Activated T-helper 2 cell treated with anti-CD3 and anti-CD28 coated beads, Interferon-gamma antibody, Interleukin-2, Interleukin-4, amounts not matched to agents 10 μg/mL and 5 μg/mL and 100 μg/mL, durations not matched to agents 14 hours and 24 hours and 36 hours (primary cell): ENCODE results near the gene CLEC16A. TPM values are rescaled to one million over a fixed set of nuclear protein-coding genes. Genes with fewer than 3 reads are reported as not detected.
A peak's percentile ranks its signal among the peaks of the same experiment; 100 is the strongest.

ENCODE experiments used
- DNase-seq: peaks from one replicate; pipeline ENCODE4 v3.0.0; 2021; ENCODE audit warnings: low spot score
- H3K27ac Mint-ChIP-seq: one replicate; pipeline ENCODE4 v1.8.0; 2021; ENCODE audit warnings: mixed read lengths
- H3K27me3 Mint-ChIP-seq: one replicate; pipeline ENCODE4 v1.8.0; 2021; ENCODE audit warnings: low read depth, mixed read lengths
- H3K36me3 Mint-ChIP-seq: one replicate; pipeline ENCODE4 v1.8.0; 2021; ENCODE audit warnings: low read depth, mixed read lengths
- H3K4me1 Mint-ChIP-seq: one replicate; pipeline ENCODE4 v1.8.0; 2021; ENCODE audit warnings: low read depth, mixed read lengths
- H3K4me3 Mint-ChIP-seq: one replicate; pipeline ENCODE4 v1.8.0; 2021; ENCODE audit warnings: low read depth, mild to moderate bottlenecking, moderate library complexity, mixed read lengths
- H3K9me3 Mint-ChIP-seq: one replicate; pipeline ENCODE4 v1.8.0; 2021; ENCODE audit warnings: mixed read lengths
- intact Hi-C: fragments of 100-400 bp; cut with micrococcal nuclease; formaldehyde crosslinking; loops from one replicate; pipeline ENCODE4 v1.15.1; 2023
- total RNA-seq: library from RNA; stranded (reverse); gene quantifications from 2 replicates; pipeline ENCODE4 v1.2.3, GENCODE V29; 2022

CLEC16A gene
- total RNA-seq, 1 donor from 2014 or later: 48.7 TPM

DNA sequence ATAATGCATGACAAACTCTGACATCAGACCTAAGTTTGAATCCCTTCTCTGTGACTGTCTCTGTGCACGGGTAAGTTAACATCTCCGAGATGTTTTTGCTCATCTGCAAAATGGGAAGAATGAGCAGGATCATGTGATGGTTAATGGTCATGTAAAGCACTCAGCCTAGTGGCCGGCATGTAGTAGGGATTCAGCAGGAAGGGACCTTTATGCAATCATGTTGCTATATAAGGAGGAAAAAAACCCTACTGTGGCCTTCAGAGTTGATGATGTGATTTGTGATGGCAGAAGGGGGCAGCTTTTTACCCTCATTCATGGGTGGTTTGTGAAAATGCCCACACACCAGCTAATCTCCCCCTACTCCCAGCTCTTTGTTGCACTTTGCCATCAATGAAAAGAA, 24.1 kb downstream of the CLEC16A start:
- intact Hi-C loops: loop anchor here (5.0 to 10.0 kb wide), 2 partner anchors 209 to 766 kb away; no protein-coding TSS in a partner anchor
- Mint-ChIP-seq H3K36me3 (peaks cover 63% of the 10 kb centered on the region), H3K9me3 (peaks cover 8% of the 10 kb centered on the region), H3K27ac (peak overlapping the region; percentile 71), H3K27me3 (no peaks in the 10 kb centered on the region), H3K4me1 (peaks cover 72% of the 10 kb centered on the region), H3K4me3 (no peak overlapping the region)
- no peak for DNase-seq

DNA sequence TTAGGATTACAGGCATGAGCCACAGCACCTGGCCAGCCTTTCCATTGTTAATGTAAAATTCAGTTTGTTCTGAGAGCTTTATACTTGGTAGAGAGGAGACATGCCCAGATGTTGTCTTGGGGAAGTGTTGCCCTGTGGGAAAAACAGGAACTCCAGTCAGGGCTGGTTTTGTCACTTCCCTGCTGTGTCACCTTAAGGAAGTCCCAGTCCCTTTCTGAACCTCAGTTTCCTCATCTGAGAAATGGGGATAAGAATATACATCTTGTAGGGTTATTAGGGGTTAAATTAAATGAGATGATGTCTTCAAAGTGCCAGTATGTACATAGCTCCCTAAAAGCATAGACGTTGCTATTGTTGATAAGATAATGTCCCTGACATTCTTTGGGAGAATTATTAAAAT, 25.3 kb downstream of the CLEC16A start:
- H3K9me3 Mint-ChIP-seq: peaks cover 8% of the 10 kb centered on the region
- no peaks in the 10 kb centered on the region for H3K27me3 Mint-ChIP-seq
- intact Hi-C loops: loop anchor here (5.0 to 10.0 kb wide), 2 partner anchors 208 to 765 kb away; no protein-coding TSS in a partner anchor
- H3K27ac Mint-ChIP-seq: no peak overlapping the region
- no peak for DNase-seq
- H3K4me3 Mint-ChIP-seq: no peak overlapping the region
- H3K36me3 Mint-ChIP-seq: peaks cover 61% of the 10 kb centered on the region
- H3K4me1 Mint-ChIP-seq: peaks cover 68% of the 10 kb centered on the region

DNA sequence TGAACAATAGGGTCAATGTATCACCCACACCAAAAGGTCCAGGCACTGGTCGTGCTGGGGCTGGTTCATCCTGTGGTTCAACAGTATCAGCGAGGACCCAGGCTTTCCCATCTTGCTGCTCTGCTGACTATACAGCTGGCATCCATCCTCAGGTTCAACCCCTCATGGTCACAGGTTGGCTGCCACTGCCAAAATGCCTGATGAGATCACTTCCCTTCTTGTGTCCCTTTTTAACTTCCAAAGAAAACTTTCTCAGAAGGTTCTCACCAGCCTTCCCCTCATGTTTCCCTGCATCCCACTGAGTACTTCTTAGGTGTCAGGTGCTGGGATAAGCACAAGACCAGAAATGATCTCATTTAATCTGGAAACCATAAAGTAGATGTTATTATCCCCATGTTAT, 25.7 kb downstream of the CLEC16A start:
- Mint-ChIP-seq H3K4me3 (no peak overlapping the region), H3K27ac (no peak overlapping the region), H3K9me3 (peaks cover 8% of the 10 kb centered on the region), H3K36me3 (peaks cover 65% of the 10 kb centered on the region), H3K27me3 (no peaks in the 10 kb centered on the region), H3K4me1 (peaks cover 69% of the 10 kb centered on the region)
- intact Hi-C loops: no loop called here
- no peak for DNase-seq

GRCh38 chr16:10971560-10971961, 27.2 kb downstream of the CLEC16A start:
- DNase-seq: no peak
- Mint-ChIP-seq H3K36me3 (peaks cover 62% of the 10 kb centered on the region), H3K9me3 (no peaks in the 10 kb centered on the region), H3K4me3 (no peak overlapping the region), H3K4me1 (peaks cover 58% of the 10 kb centered on the region), H3K27ac (peak overlapping the region; percentile 55), H3K27me3 (no peaks in the 10 kb centered on the region)
- intact Hi-C loops: no loop called here

DNA sequence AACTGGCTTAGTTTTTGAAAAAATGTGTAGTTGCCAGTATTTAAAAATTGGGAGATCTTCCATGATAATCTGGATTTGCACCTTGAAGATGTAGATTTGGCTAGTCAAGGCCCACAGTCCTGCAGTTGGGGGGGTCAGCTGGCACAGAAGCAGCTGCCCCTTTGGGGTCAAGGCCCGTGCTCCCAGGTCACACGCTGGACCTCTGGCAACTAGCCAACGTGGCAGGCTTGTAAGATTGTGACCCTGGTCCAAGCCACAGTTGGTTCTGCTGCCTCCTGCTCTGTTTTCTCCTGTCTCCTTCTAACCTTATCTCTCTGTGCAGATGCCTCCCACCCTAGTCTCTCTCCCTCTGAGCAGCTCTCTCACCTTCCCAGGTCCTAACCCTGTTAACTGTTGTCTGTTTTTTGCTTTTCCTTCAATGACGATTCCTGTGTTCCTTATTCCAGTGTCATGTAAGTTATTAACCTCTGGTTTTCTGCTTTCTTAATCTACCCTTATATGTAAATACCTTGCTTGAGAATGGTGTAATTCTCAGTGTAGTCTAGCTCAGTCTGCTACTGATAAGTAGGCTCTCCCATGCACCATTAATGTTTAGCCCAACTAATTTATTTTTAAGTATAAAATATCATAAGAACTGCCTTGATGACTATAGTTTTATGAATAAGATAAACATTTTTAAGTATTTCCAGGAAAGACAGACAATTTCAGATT, 27.9 kb downstream of the CLEC16A start:
- H3K9me3 Mint-ChIP-seq: no peaks in the 10 kb centered on the region
- H3K27ac Mint-ChIP-seq: peak overlapping the region; percentile 89
- peaks cover 61% of the 10 kb centered on the region for H3K4me1 Mint-ChIP-seq
- no peaks in the 10 kb centered on the region for H3K27me3 Mint-ChIP-seq
- H3K36me3 Mint-ChIP-seq: peaks cover 62% of the 10 kb centered on the region
- peak overlapping the region; percentile 31 for H3K4me3 Mint-ChIP-seq
- DNase-seq: no peak
- intact Hi-C loops: no loop called here

- H3K36me3 Mint-ChIP-seq: peaks cover 67% of the 10 kb centered on the region
- no peaks in the 10 kb centered on the region for H3K9me3 Mint-ChIP-seq
- H3K4me3 Mint-ChIP-seq: peak overlapping the region; percentile 66
- H3K27ac Mint-ChIP-seq: peak overlapping the region; percentile 89
- intact Hi-C loops: no loop called here
- no peak for DNase-seq
- H3K4me1 Mint-ChIP-seq: peaks cover 68% of the 10 kb centered on the region
- H3K27me3 Mint-ChIP-seq: no peaks in the 10 kb centered on the region
Observed at GRCh38 chr16:10972819-10973464, 28.6 kb downstream of the CLEC16A start.

GRCh38 chr16:10976634-10977033, 32.3 kb downstream of the CLEC16A start:
- H3K27me3 Mint-ChIP-seq: no peaks in the 10 kb centered on the region
- no peak overlapping the region for H3K27ac Mint-ChIP-seq
- intact Hi-C loops: no loop called here
- H3K36me3 Mint-ChIP-seq: peaks cover 74% of the 10 kb centered on the region
- H3K9me3 Mint-ChIP-seq: no peaks in the 10 kb centered on the region
- H3K4me3 Mint-ChIP-seq: no peak overlapping the region
- peaks cover 64% of the 10 kb centered on the region for H3K4me1 Mint-ChIP-seq
- DNase-seq: no peak

GRCh38 chr16:10978124-10978523, 33.8 kb downstream of the CLEC16A start:
- Mint-ChIP-seq H3K27me3 (no peaks in the 10 kb centered on the region), H3K4me1 (peaks cover 66% of the 10 kb centered on the region), H3K4me3 (no peak overlapping the region), H3K36me3 (peaks cover 79% of the 10 kb centered on the region), H3K27ac (peak overlapping the region; percentile 65), H3K9me3 (no peaks in the 10 kb centered on the region)
- no peak for DNase-seq
- intact Hi-C loops: no loop called here

DNA sequence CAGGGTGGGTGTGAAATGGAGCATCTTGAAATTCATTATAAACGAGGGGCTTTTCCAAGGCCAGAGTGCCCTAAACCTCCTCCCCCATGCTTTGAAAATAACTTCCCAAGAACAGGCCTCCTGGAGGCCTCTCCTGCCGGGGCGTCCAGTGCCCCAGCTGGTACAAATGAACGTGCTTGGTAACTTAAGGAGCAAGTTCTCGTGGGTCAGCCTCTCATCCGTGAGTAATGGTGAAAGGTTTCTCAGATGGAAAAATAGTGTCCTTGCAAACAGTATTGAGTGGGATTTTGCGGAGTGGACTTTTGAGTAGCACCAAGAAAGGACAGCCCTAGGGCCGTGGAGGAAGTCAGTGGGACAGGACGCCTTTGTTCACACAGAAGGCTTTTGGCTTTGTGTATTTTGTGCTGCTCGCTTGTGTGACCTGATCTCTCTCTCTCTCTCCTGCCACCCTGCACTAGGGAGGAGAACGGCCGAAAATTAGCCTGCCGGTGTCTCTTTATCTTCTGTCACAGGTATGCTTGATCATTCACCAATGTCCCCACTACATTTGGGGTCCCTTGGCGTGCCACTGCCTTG, 34.6 kb downstream of the CLEC16A start:
- no peaks in the 10 kb centered on the region for H3K27me3 Mint-ChIP-seq
- no peak for DNase-seq
- peaks cover 82% of the 10 kb centered on the region for H3K36me3 Mint-ChIP-seq
- peaks cover 68% of the 10 kb centered on the region for H3K4me1 Mint-ChIP-seq
- H3K9me3 Mint-ChIP-seq: no peaks in the 10 kb centered on the region
- no peak overlapping the region for H3K4me3 Mint-ChIP-seq
- peak overlapping the region; percentile 65 for H3K27ac Mint-ChIP-seq
- intact Hi-C loops: no loop called here

DNA sequence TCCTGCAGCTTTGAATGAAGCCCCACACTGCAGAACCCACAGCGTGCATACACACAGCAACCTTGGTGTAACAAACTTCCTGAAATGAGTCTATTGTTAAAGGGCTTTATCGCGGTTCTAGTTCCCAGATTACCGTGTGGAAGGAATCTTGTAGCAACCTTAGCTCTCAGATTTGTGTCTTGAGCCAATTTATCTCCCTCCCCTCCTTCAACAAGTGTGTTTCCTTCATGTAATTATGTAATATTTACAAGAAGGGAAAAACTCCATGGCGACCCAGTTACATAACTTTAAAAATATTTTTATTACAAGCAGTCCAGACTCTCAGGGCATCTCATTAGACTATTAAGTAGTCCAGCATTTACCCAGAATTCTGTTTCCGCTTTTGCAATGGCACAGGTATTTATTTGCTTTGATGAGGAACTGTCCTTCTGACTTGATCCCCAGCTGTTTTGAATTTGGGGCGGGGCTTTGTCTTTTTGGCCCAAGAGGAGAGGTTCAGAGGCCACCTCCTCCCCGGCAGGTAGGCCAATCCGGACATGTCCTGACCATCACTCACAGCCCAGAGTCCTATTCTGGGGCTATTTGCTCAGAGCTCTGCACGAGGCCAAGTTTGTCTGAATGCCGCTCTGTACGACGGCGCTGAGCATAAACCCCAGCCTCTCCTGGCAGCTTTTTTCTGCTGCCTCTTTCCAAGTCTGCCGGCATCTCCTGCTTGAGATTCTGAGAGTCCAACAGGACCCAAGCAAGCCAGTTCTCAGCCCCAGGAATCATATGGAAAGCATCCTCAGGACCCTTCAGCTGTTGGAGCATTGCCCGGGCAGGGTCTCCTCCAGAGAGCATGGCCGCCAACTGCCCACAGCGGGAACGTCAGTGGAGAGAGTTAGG, 35.6 kb downstream of the CLEC16A start:
- Mint-ChIP-seq H3K9me3 (no peaks in the 10 kb centered on the region), H3K36me3 (peaks cover 83% of the 10 kb centered on the region), H3K27me3 (no peaks in the 10 kb centered on the region), H3K4me1 (peaks cover 68% of the 10 kb centered on the region), H3K4me3 (no peak overlapping the region), H3K27ac (peak overlapping the region; percentile 67)
- DNase-seq: no peak
- intact Hi-C loops: no loop called here

- H3K27me3 Mint-ChIP-seq: no peaks in the 10 kb centered on the region
- peak overlapping the region; percentile 67 for H3K27ac Mint-ChIP-seq
- intact Hi-C loops: no loop called here
- DNase-seq: no peak
- peaks cover 87% of the 10 kb centered on the region for H3K36me3 Mint-ChIP-seq
- peaks cover 71% of the 10 kb centered on the region for H3K4me1 Mint-ChIP-seq
- peak overlapping the region; percentile 49 for H3K4me3 Mint-ChIP-seq
- H3K9me3 Mint-ChIP-seq: no peaks in the 10 kb centered on the region
Observed at GRCh38 chr16:10980813-10981212, 36.4 kb downstream of the CLEC16A start.

GRCh38 chr16:10981697-10982216, 37.4 kb downstream of the CLEC16A start:
- intact Hi-C loops: no loop called here
- Mint-ChIP-seq H3K36me3 (peaks cover 85% of the 10 kb centered on the region), H3K4me1 (peaks cover 72% of the 10 kb centered on the region), H3K27ac (peak overlapping the region; percentile 74), H3K4me3 (peak overlapping the region; percentile 62), H3K27me3 (no peaks in the 10 kb centered on the region), H3K9me3 (no peaks in the 10 kb centered on the region)
- DNase-seq: peak; percentile 45
